ENCODE measurements around the gene MEIKIN. TPM values are rescaled to one million over a fixed set of nuclear protein-coding genes. Genes with fewer than 3 reads are reported as not detected.

Gene MEIKIN
- total RNA-seq, 1 experiment from 2014 or later, result not detected

- no peak for TF ChIP-seq REST (IDR thresholded peaks at IDR 0.05; ENCODE audit: insufficient read depth in 1 of 2, low read depth in 2 of 2, low read length in 1 of 2)
- TF ChIP-seq SIN3A (IDR thresholded peaks at IDR 0.05; ENCODE audit: borderline replicate concordance, insufficient read depth, low read depth, low read length), result no peak
- TF ChIP-seq CTCF (IDR thresholded peaks at IDR 0.05), result no peak
- TF ChIP-seq POLR2AphosphoS5 (IDR thresholded peaks at IDR 0.05; ENCODE audit: low read depth, low read length), result no peak
- TF ChIP-seq TCF7L2 (IDR thresholded peaks at IDR 0.05; ENCODE audit: low read depth, low read length), result no peak
- Histone ChIP-seq H3K27ac (ENCODE audit: low read length) (no peak overlapping the region), H3K9me3 (ENCODE audit: control insufficient read depth, insufficient read depth, low read depth, low read length) (no peaks in the 10 kb centered on the region), H3K4me1 (ENCODE audit: control insufficient read depth, insufficient read depth, low read length) (no peaks in the 10 kb centered on the region), H3K27me3 (ENCODE audit: control insufficient read depth, insufficient read depth, low read length) (no peaks in the 10 kb centered on the region), H3K4me3 (ENCODE audit: low read depth in 2 of 2, low read length in 2 of 2) (no peak overlapping the region), H3K36me3 (ENCODE audit: control insufficient read depth, insufficient read depth, low read length) (no peaks in the 10 kb centered on the region)
- no TSS peak for BruUV-seq (replicated peaks)
- CTCF ChIA-PET, result no interaction called here
- intact Hi-C loops (cut with micrococcal nuclease; ENCODE audit: unreplicated experiment) (no loop called here), in situ Hi-C loops (cut with HindIII; ENCODE audit: low pct_unique_long_range_greater_than_20kb, low sequenced_read_pairs) (no loop called here)
- POLR2A ChIA-PET, result interaction anchor here (0.8 kb wide), 1 partner anchor 142 kb away, joined by 4 read pairs; no protein-coding TSS in a partner anchor
- ATAC-seq (no peak), DNase-seq (ENCODE audit: low read depth, low spot score) (no peak)
Observed at GRCh38 chr5:131983244-131983771, 37.8 kb upstream of the MEIKIN start.

GRCh38 chr5:131981516-131981915 is 36.1 kb upstream of the MEIKIN start:
- Histone ChIP-seq H3K9me3 (ENCODE audit: control insufficient read depth, insufficient read depth, low read depth, low read length) (no peaks in the 10 kb centered on the region), H3K4me3 (ENCODE audit: low read depth in 2 of 2, low read length in 2 of 2) (no peak overlapping the region), H3K36me3 (ENCODE audit: control insufficient read depth, insufficient read depth, low read length) (no peaks in the 10 kb centered on the region), H3K27me3 (ENCODE audit: control insufficient read depth, insufficient read depth, low read length) (no peaks in the 10 kb centered on the region), H3K4me1 (ENCODE audit: control insufficient read depth, insufficient read depth, low read length) (no peaks in the 10 kb centered on the region), H3K27ac (ENCODE audit: low read length) (no peak overlapping the region)
- intact Hi-C loops (cut with micrococcal nuclease; ENCODE audit: unreplicated experiment), result no loop called here
- DNase-seq (ENCODE audit: low read depth, low spot score) (no peak), ATAC-seq (no peak)
- in situ Hi-C loops (cut with HindIII; ENCODE audit: low pct_unique_long_range_greater_than_20kb, low sequenced_read_pairs), result no loop called here
- ChIA-PET CTCF (no interaction called here), POLR2A (interaction anchor here (0.6 to 0.7 kb wide), 3 partner anchors 19 to 343 kb away, joined by 3 to 8 read pairs (median 3); no protein-coding TSS in a partner anchor)
- TF ChIP-seq REST (IDR thresholded peaks at IDR 0.05; ENCODE audit: insufficient read depth in 1 of 2, low read depth in 2 of 2, low read length in 1 of 2) (no peak), CTCF (IDR thresholded peaks at IDR 0.05) (no peak), SIN3A (IDR thresholded peaks at IDR 0.05; ENCODE audit: borderline replicate concordance, insufficient read depth, low read depth, low read length) (no peak)
- BruUV-seq (replicated peaks), result no TSS peak

Measured in Panc1 (cell line).